HUES64 (cell line): Measurements from ENCODE around the gene HCRT.

ENCODE experiments used
- H3K27ac ChIP-seq: 2 replicates; pipeline ENCODE4 v1.7.0; 2013; ENCODE audit warnings: low read depth, low read length, inconsistent platforms
- H3K27me3 ChIP-seq: 2 replicates; pipeline ENCODE4 v1.6.1; 2013; ENCODE audit warnings: mild to moderate bottlenecking, low read length; ENCODE audit not compliant: insufficient read depth
- H3K36me3 ChIP-seq: 2 replicates; pipeline ENCODE4 v1.6.1; 2013; ENCODE audit warnings: mild to moderate bottlenecking, low read length; ENCODE audit not compliant: insufficient read depth
- H3K4me1 ChIP-seq: 2 replicates; pipeline ENCODE4 v1.6.1; 2013; ENCODE audit warnings: mild to moderate bottlenecking, low read length, moderate library complexity; ENCODE audit not compliant: insufficient read depth
- H3K4me3 ChIP-seq: 2 replicates; pipeline ENCODE4 v1.5.1; 2013; ENCODE audit warnings: mild to moderate bottlenecking, low read length, moderate library complexity
- H3K9ac ChIP-seq: 2 replicates; pipeline ENCODE4 v1.6.1; 2013; ENCODE audit warnings: mild to moderate bottlenecking, low read depth, low read length
- H3K9me3 ChIP-seq: 2 replicates; pipeline ENCODE4 v1.6.1; 2013; ENCODE audit warnings: low read depth, low read length; ENCODE audit not compliant: insufficient read depth
- WGBS: fragments of 150-250, 120-280 bp; methylation state at CpG from one replicate; pipeline ENCODE4 v1.1.7; 2013; ENCODE audit warnings: missing lambda C conversion rate; 5-methylcytosine and 5-hydroxymethylcytosine counted together

Gene HCRT

GRCh38 chr17:42135151-42135550, 50.1 kb downstream of the HCRT start:
- peaks cover 12% of the 10 kb centered on the region for H3K36me3 ChIP-seq
- 98% methylated on average over 6 of the region's 6 CpGs for WGBS
- no peak overlapping the region for H3K27ac ChIP-seq
- no peak overlapping the region for H3K4me3 ChIP-seq
- H3K27me3 ChIP-seq, result no peaks in the 10 kb centered on the region
- H3K9ac ChIP-seq, result no peak overlapping the region
- H3K4me1 ChIP-seq, result peaks cover 10% of the 10 kb centered on the region; the same call in 1 of the 2 replicates
- H3K9me3 ChIP-seq, result no peaks in the 10 kb centered on the region
